Right atrium auricular region (tissue), 2 donors: ENCODE data around the gene MTA3. TPM values are rescaled to one million over a fixed set of nuclear protein-coding genes. Genes with fewer than 3 reads are reported as not detected.

ENCODE experiments used
- DNase-seq: peaks from one replicate; pipeline ENCODE4 v3.0.0-alpha.2; 2019; ENCODE audit warnings: low spot score
- H3K27ac ChIP-seq, 2 donors: fragments of 200-600 bp; sonication (generic); 1 replicate in 1 of 2; 2 replicates in 1 of 2; pipeline ENCODE4 v1.5.1; 2016 to 2019
- H3K27me3 ChIP-seq, 2 donors: fragments of 200-600 bp; sonication (generic); one replicate each; pipeline versions ENCODE4 v1.5.1 to v1.6.0; 2017 to 2019
- H3K36me3 ChIP-seq: fragments of 200-600 bp; sonication (generic); one replicate; pipeline ENCODE4 v1.5.1; 2016
- H3K4me1 ChIP-seq, 2 donors: fragments of 200-600 bp; sonication (generic); one replicate each; pipeline versions ENCODE4 v1.5.1 to v1.6.0; 2017 to 2019
- H3K4me3 ChIP-seq, 2 donors: fragments of 200-600 bp; sonication (generic); 1 replicate in 1 of 2; 2 replicates in 1 of 2; pipeline ENCODE4 v1.5.1; 2017 to 2019; ENCODE audit warnings: mild to moderate bottlenecking in 1 of 2, moderate library complexity in 1 of 2
- H3K9me3 ChIP-seq, 2 donors: fragments of 200-600 bp; sonication (generic); one replicate each; pipeline ENCODE4 v1.5.1; 2019
- total RNA-seq, 2 donors: library from RNA; depleted of rRNA; stranded (reverse); fragments of >200 nt; gene quantifications; one replicate each; pipeline ENCODE4 v1.1.0, GENCODE V29; 2016
- TF ChIP-seq, protein P1 (sequence below), 2 donors: fragments of 200-600 bp; sonication (generic); IDR thresholded peaks; one replicate each; pipeline ENCODE4 v1.5.1; 2019; ENCODE audit warnings: antibody characterized with exemption in 2 of 2

MTA3 gene
- total RNA-seq, 2 donors from 2014 or later, result 12.9 to 18.5 TPM

DNA sequence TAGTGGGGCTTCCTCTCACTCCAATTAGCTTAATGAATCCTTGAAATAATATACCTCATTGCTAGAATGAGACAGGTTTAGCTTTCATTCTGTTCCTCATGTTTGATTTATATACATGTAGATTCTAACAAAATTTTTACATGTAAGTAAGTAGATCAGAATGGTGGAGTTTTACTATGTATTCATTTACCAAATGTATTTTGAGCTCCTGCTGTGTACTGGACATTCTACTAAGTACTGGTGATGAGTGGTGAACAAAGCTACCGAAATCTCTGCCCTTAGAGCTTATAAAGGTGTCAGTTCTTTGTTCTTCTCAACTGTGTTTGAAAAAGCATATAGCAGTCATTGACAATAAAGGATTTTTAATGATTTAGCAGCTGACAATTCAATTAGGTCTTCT, 19.7 kb downstream of the MTA3 start:
- TF ChIP-seq, protein P1, sequence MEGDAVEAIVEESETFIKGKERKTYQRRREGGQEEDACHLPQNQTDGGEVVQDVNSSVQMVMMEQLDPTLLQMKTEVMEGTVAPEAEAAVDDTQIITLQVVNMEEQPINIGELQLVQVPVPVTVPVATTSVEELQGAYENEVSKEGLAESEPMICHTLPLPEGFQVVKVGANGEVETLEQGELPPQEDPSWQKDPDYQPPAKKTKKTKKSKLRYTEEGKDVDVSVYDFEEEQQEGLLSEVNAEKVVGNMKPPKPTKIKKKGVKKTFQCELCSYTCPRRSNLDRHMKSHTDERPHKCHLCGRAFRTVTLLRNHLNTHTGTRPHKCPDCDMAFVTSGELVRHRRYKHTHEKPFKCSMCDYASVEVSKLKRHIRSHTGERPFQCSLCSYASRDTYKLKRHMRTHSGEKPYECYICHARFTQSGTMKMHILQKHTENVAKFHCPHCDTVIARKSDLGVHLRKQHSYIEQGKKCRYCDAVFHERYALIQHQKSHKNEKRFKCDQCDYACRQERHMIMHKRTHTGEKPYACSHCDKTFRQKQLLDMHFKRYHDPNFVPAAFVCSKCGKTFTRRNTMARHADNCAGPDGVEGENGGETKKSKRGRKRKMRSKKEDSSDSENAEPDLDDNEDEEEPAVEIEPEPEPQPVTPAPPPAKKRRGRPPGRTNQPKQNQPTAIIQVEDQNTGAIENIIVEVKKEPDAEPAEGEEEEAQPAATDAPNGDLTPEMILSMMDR (IDR thresholded peaks at IDR 0.05), result no peak
- DNase-seq, result no peak
- Histone ChIP-seq H3K4me1 (no peaks in the 10 kb centered on the region), H3K4me3 (no peak overlapping the region), H3K27me3 (no peaks in the 10 kb centered on the region), H3K36me3 (no peaks in the 10 kb centered on the region), H3K27ac (no peak overlapping the region), H3K9me3 (no peaks in the 10 kb centered on the region)

DNA sequence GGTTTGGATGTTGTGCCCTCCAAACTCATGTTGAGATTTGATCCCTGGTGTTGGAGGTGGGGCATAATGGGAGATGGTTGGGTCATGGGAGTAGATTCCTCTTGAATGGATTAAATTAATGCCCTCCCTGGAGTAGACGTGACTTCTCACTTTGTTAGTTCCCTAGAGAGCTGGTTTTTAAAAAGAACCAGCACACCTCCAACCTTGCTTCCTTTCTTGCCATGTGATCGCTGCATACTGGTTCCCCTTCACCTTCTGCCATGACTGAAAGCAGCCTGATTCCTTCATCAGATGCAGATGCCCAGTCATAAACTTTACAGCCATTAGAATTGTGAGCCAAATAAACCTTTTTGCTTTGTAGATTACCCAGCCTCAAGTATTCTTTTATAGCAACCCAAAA, 21.7 kb downstream of the MTA3 start:
- Histone ChIP-seq H3K27ac (no peak overlapping the region), H3K36me3 (no peaks in the 10 kb centered on the region), H3K9me3 (no peaks in the 10 kb centered on the region), H3K4me3 (no peak overlapping the region), H3K27me3 (no peaks in the 10 kb centered on the region), H3K4me1 (no peaks in the 10 kb centered on the region)
- TF ChIP-seq, protein P1 (IDR thresholded peaks at IDR 0.05), result no peak
- no peak for DNase-seq

DNA sequence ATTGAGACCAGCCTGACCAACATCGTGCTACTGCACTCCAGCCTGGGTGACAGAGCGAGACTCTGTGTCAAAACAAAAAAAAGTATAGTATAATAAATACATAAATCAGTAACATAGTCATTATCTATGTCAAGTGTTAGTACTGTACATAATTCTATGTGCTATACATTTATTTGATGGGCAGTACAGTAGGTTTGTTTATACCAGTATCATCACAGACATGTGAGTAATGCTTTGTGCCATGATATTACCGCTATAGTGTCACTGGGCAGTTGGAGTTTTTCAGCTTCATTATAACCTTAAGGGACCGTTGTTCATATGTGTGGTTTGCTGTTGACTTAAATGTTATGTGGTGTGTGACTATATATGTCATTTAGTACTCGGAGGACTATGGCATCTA, 24.9 kb downstream of the MTA3 start:
- H3K4me1 ChIP-seq, result no peaks in the 10 kb centered on the region
- H3K9me3 ChIP-seq, result no peaks in the 10 kb centered on the region
- TF ChIP-seq, protein P1 (IDR thresholded peaks at IDR 0.05), result no peak
- H3K27ac ChIP-seq, result no peak overlapping the region
- no peaks in the 10 kb centered on the region for H3K27me3 ChIP-seq
- DNase-seq, result no peak
- H3K36me3 ChIP-seq, result no peaks in the 10 kb centered on the region
- no peak overlapping the region for H3K4me3 ChIP-seq

DNA sequence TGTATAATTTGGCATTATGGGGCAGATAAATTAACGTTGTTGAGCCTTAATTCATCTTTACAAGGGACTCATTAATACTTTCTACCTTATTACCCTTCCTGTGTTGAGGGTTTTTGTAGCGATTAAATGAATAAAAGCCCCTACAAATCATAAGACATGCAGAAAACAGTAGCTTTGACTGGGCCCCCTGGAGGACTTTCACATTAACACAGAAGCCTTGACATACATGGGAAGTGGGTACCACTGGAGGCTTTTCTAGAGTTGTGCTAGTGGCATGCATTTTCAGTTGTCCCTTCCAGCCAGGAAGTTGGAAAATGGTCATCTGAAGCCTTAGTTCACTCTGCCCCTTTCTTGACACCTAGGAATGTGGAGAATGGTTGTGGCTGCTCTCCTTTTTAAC, 30.2 kb downstream of the MTA3 start:
- Histone ChIP-seq H3K4me1 (no peaks in the 10 kb centered on the region), H3K27ac (no peak overlapping the region), H3K27me3 (no peaks in the 10 kb centered on the region), H3K36me3 (no peaks in the 10 kb centered on the region), H3K4me3 (no peak overlapping the region), H3K9me3 (no peaks in the 10 kb centered on the region)
- no peak for DNase-seq
- TF ChIP-seq, protein P1 (IDR thresholded peaks at IDR 0.05), result no peak

DNA sequence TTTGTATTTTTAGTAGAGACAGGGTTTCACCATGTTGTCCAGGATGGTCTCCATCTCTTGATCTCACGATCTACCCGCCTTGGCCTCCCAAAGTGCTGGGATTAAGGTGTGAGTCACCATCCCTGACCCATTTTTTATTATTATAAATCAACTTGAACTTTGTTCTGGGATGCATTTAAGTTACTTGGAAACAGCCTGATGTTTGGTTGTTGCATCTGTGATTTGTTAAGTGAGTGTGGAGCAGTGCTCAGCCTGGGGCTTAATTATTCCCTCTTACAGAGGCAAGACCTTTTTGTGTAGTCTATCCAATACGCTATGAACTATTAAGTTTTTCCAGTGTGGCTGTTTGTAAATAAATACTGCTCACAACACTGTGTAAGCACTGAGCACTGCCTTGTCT, 32.6 kb downstream of the MTA3 start:
- TF ChIP-seq, protein P1 (IDR thresholded peaks at IDR 0.05), result no peak
- no peaks in the 10 kb centered on the region for H3K9me3 ChIP-seq

DNA sequence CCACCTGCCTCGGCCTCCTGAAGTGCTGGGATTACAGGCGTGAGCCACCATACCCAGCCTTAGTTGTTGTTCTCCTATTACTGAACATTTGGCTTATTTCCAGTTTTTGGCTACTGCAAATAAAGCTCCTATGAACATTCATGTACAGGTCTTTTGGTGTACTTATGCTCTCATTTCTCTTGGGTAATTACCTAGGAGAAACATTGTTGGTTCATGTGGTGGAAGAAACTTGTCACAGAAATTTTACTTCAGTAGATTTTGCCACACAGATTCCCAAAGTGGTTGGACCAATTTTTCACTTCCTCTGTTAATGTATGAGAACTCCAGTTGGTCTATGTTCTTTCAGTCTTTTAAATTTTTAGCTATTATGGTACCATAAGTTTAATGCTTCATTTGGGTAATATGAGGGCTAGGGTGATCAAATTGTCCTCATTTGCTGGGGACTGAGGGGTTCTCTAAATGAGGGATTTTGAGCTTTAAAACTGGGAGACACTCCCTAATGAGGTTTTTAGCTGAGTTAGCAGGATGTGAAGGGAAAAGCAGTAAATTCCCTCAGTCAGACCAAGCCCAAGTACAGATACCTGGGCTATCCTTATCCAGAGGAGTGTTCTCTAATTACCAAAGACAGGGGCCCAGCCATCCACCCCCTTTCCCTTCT, 33.9 kb downstream of the MTA3 start:
- H3K27ac ChIP-seq, result no peak overlapping the region
- H3K27me3 ChIP-seq, result no peaks in the 10 kb centered on the region
- H3K4me1 ChIP-seq, result no peaks in the 10 kb centered on the region
- DNase-seq, result no peak
- H3K9me3 ChIP-seq, result no peaks in the 10 kb centered on the region
- TF ChIP-seq, protein P1 (IDR thresholded peaks at IDR 0.05), result no peak
- no peak overlapping the region for H3K4me3 ChIP-seq
- H3K36me3 ChIP-seq, result no peaks in the 10 kb centered on the region

More for the DNA sequence above, 32.6 kb downstream of the MTA3 start:
- H3K27ac ChIP-seq, result no peak overlapping the region
- no peaks in the 10 kb centered on the region for H3K4me1 ChIP-seq
- no peaks in the 10 kb centered on the region for H3K27me3 ChIP-seq
- H3K4me3 ChIP-seq, result no peak overlapping the region
- no peaks in the 10 kb centered on the region for H3K36me3 ChIP-seq
- no peak for DNase-seq
